Neural cell (in vitro differentiated cells): ENCODE results near the gene MIOS.

Experiments used
- CTCF ChIP-seq: fragments of 450-650 bp; IDR thresholded peaks from 2 replicates; pipeline ENCODE4 v1.5.1; 2014; ENCODE audit warnings: antibody characterized with exemption, mild to moderate bottlenecking, moderate library complexity; ENCODE audit not compliant: poor library complexity, severe bottlenecking
- EP300 ChIP-seq: fragments of 450-650 bp; conservative IDR thresholded peaks from 2 replicates; pipeline ENCODE4 v1.6.1; 2014; ENCODE audit warnings: antibody characterized with exemption, mild to moderate bottlenecking, moderate library complexity; ENCODE audit not compliant: poor library complexity, severe bottlenecking
- EZH2 ChIP-seq: fragments of 200-600, 300-800 bp; shearing (Covaris generic), sonication (generic); IDR thresholded peaks from 2 replicates; pipeline ENCODE4 v1.6.1; 2014; ENCODE audit warnings: antibody characterized with exemption, low read length, borderline replicate concordance, mild to moderate bottlenecking; ENCODE audit not compliant: insufficient read depth, poor library complexity, severe bottlenecking
- MXI1 ChIP-seq: fragments of 450-650 bp; conservative IDR thresholded peaks from 2 replicates; pipeline ENCODE4 v1.6.1; 2014; ENCODE audit warnings: antibody characterized with exemption, mild to moderate bottlenecking; ENCODE audit not compliant: poor library complexity, severe bottlenecking
- POLR2AphosphoS5 ChIP-seq: IDR thresholded peaks from 2 replicates; pipeline ENCODE4 v1.6.1; 2012
- RAD21 ChIP-seq: fragments of 450-650 bp; conservative IDR thresholded peaks from 2 replicates; pipeline ENCODE4 v1.6.1; 2014; ENCODE audit warnings: antibody characterized with exemption, mild to moderate bottlenecking, moderate library complexity
- SMC3 ChIP-seq: fragments of 450-650 bp; conservative IDR thresholded peaks from 2 replicates; pipeline ENCODE4 v1.6.1; 2014; ENCODE audit warnings: antibody characterized with exemption, mild to moderate bottlenecking, moderate library complexity; ENCODE audit not compliant: poor library complexity
- TAF1 ChIP-seq: IDR thresholded peaks from 2 replicates; pipeline ENCODE4 v1.6.1; 2012; ENCODE audit warnings: low read depth
- TF ChIP-seq, protein P1 (sequence below): IDR thresholded peaks from 2 replicates; pipeline ENCODE4 v1.6.1; 2012; ENCODE audit warnings: borderline replicate concordance

DNA sequence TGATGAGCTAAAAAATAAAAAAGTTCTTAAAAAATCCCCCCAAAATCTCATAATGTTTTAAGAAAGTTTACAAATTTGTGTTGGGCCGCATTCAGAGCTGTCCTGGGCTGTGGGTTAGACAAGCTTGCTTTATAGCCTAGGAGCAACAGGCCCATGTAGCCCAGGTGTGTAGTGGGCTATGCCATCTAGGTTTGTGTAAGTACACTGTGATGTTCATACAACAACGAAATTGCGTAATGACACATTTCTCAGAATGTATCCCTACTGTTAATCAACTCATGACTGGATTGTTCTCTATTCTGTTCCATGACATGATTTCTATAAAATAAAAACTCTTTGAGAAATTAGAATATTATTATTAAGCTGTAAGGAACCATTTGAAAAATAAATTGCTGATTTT lies 13.0 kb downstream of the MIOS start:
- no peak for TF ChIP-seq CTCF
- no peak for TF ChIP-seq POLR2AphosphoS5
- TF ChIP-seq EZH2: no peak
- no peak for TF ChIP-seq EP300
- no peak for TF ChIP-seq RAD21
- TF ChIP-seq SMC3: no peak
- TF ChIP-seq, protein P1, sequence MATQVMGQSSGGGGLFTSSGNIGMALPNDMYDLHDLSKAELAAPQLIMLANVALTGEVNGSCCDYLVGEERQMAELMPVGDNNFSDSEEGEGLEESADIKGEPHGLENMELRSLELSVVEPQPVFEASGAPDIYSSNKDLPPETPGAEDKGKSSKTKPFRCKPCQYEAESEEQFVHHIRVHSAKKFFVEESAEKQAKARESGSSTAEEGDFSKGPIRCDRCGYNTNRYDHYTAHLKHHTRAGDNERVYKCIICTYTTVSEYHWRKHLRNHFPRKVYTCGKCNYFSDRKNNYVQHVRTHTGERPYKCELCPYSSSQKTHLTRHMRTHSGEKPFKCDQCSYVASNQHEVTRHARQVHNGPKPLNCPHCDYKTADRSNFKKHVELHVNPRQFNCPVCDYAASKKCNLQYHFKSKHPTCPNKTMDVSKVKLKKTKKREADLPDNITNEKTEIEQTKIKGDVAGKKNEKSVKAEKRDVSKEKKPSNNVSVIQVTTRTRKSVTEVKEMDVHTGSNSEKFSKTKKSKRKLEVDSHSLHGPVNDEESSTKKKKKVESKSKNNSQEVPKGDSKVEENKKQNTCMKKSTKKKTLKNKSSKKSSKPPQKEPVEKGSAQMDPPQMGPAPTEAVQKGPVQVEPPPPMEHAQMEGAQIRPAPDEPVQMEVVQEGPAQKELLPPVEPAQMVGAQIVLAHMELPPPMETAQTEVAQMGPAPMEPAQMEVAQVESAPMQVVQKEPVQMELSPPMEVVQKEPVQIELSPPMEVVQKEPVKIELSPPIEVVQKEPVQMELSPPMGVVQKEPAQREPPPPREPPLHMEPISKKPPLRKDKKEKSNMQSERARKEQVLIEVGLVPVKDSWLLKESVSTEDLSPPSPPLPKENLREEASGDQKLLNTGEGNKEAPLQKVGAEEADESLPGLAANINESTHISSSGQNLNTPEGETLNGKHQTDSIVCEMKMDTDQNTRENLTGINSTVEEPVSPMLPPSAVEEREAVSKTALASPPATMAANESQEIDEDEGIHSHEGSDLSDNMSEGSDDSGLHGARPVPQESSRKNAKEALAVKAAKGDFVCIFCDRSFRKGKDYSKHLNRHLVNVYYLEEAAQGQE: no peak
- no peak for TF ChIP-seq MXI1
- TF ChIP-seq TAF1: no peak
